Fibroblast of skin of right quadriceps (primary cell): Measurements from ENCODE around the gene KRTAP24-1.

Source experiments
- DNase-seq: peaks from one replicate; pipeline ENCODE4 v3.0.0-alpha.2; 2013

KRTAP24-1 gene

DNA sequence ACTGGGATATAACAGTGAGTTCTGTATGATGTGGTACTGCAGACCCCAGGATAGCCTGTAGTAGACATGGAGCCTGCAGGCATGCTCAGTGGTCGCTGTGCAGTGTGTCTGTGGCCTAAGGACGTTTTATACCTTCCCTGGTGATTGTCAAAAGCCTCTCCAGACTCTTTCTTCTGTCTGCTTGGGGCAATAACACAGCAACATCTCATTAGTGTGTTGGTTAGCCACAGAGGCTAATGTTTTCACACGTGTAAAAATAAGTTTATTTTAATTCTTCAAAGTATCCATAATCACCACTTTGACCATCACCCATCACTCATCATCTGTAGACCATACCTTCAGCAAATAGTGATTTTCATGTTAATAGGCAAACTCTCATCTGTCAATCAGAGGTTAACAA lies at the start of gene KRTAP24-1:
KRTAP24-1 (minus strand) TSS at position 101 of the 400 bp plus-strand sequence; CDS start at position 83, 18 bp downstream.
- DNase-seq, result no peak

- DNase-seq, result peak; percentile 6
These were observed 46.6 kb upstream of the KRTAP24-1 start for GRCh38 chr21:30329203-30329875.

GRCh38 chr21:30326390-30326789 lies 43.6 kb upstream of the KRTAP24-1 start:
- no peak for DNase-seq

DNA sequence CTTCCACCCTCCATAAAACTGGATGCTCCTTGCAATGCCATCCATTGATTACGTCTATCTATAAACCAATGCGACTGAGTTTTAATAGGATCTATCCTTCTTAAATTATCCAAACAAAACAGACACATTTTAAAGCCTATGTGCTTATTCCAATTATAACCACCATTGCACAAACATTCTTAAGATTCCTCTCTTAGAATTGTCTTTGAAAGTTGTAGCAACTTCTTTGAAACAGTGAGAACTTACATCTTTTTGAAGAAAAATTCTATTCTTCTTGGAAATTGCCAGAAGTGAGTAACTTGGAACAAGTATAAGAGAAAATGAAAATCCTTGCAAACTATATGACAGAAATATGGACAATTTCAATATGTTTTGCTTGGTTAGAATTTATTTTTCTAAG lies 37.5 kb upstream of the KRTAP24-1 start, which contains the start of gene KRTAP26-1:
KRTAP26-1 (minus strand) TSS at position 101 of the 400 bp plus-strand sequence. CDS start 280 bp downstream, outside the sequence.
- no peak for DNase-seq

GRCh38 chr21:30315701-30316100 lies 33.0 kb upstream of the KRTAP24-1 start:
- no peak for DNase-seq

- no peak for DNase-seq
These were observed 24.1 kb upstream of the KRTAP24-1 start for GRCh38 chr21:30306884-30307283.

DNA sequence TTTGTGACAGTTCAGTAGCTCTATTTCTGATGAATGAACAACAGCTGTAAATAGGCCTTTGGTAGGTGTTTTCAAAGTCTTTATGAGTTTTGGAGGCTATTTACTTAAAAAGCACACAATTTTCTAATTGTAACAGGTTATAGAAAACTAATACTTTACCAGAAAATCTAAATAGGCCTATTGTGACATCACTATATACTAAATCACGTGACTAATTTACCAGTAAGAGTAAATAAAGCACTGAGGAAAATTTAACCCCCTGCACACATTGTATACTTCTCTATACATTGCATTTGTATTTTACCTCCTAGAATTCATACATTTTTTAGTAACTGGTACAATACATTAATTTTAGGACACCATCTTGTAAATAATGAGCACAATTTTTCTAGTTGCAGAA lies 22.4 kb upstream of the KRTAP24-1 start:
- no peak for DNase-seq

- no peak for DNase-seq
These were observed 6.5 kb upstream of the KRTAP24-1 start, which contains the start of gene KRTAP25-1 for GRCh38 chr21:30289215-30289614. Gene KRTAP25-1 (minus strand): TSS chr21:30289514. CDS start chr21:30289490, 24 bp downstream.

DNA sequence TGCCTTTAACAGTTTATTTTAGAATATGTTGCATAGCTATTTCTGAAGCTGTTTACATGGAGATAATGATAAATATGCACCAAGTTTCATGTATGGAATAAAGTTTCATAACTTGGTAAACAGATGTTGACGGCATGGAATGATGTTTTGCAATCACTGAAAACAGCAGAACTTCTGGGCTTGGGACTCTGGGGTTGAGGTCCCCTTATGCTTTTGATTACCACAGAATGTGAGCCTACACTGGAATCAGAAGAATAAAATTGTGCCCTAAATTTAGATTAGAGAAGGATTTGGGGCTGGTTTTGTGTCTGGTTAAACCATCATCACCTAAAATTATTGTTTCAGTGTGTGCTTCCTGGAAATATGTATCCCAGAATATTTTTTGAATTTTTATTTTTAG lies 11.1 kb downstream of the KRTAP24-1 start:
- no peak for DNase-seq

DNA sequence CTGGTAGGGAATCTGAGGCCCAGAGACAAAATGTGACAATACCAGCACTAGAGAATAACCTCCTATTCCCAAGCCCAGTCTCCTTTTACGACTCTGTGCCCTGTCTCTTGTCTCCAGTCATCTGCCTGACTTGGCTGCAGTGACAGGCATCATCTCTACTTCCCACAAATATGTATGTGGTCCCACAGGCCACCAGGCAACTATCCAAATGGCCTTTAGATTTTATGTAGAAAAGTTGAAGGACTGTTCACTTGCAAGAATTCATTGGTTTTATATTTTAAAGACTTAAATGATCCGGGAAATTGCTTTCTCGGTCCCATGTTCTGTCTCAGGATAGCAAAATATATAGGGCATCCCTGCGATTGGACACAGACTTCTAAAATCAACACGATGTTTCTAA lies 11.6 kb downstream of the KRTAP24-1 start:
- no peak for DNase-seq

DNA sequence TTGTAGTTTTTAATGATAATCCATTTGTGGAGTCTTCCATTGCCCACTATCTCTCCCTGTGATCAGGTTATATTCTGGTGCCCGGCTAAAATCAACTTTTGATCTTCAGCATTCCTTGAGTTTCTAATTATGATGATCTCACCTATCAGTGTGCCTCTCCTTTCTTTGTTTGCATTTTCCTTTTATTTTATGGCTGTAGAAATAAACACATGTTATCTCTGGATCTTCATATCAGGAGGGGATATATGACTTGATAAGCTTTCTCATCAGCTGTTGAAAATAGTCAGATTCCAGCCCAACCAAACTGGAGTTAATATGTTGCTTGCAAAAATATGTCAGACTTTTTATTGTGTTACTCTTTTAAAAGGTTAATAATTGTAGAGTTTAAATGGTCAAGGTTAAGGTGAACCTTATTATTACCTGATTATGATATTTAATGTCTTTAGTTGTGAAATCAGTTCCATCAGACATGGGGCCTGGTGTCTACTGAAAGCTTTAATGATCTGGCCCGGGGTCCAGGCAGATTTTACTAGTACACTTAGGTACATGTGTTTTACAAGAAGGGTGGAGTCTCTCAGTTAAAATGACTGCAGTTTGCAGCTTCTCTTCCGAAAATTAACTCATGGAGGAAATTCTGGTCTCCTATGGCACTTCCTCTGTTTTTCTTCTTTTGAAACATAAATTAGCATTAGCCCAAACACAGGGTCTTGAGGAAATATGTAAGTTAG lies 12.8 kb downstream of the KRTAP24-1 start:
- no peak for DNase-seq

GRCh38 chr21:30268608-30269197 lies 14.0 kb downstream of the KRTAP24-1 start:
- no peak for DNase-seq

GRCh38 chr21:30257773-30258172 lies 25.0 kb downstream of the KRTAP24-1 start:
- DNase-seq, result peak; percentile 31

- no peak for DNase-seq
These were observed 26.6 kb downstream of the KRTAP24-1 start for GRCh38 chr21:30256100-30256499.

GRCh38 chr21:30255679-30256078 lies 27.1 kb downstream of the KRTAP24-1 start:
- DNase-seq, result no peak

DNA sequence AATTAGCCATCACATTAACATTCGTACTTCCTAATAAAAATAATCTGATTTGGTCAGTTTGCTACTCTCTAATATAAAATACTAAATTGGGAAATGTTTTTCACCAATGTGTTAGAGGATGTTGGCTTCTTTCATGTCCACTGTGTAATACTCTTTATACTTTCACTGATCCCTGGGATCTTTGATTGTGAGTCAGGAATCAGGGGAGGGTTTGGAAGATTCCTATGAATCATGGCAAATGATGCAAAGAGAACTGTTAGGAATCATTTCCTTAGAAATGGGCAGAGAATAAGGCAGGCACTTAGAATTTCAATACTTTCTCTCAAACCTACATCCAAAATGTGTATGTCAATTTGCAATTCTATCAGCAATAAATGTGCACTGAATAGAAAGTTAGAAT lies 31.0 kb downstream of the KRTAP24-1 start:
- DNase-seq, result no peak

DNA sequence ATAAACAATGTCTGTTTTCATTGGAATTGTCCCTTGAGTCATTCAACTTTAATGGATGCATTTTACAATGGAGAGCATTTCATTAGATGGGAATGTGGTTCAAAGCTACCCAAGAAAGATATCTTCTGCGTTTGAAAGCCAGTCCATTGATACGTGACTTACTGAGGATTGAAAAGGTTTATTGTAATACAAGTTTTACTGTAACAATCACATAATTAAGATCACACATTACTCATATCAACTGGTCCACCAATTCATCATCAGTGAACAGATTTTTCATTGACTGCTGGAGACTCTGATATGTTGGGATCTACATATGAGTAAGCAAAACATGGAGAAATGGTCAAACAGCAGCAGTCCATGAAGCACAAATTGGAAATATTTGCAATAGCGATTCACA lies 32.8 kb downstream of the KRTAP24-1 start:
- no peak for DNase-seq

DNA sequence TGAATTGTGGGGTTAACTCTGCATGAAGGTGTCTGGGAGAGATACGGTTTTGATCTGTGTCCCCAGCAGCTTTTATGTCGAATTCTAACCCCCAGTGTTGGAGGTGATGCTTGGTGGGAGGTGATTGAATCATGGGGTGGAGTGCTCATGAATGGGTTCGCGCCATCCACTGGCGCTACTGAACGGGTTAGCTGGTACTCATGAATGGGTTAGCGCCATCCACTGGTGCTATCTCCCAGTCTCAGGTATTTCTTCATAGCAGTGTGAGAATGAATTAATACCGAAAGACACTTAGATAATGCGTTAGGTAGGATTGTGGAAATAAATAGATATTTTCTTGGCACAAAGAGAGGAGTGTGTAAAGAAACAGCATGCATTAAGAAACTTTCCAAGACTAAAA lies 33.9 kb downstream of the KRTAP24-1 start:
- DNase-seq, result no peak

DNA sequence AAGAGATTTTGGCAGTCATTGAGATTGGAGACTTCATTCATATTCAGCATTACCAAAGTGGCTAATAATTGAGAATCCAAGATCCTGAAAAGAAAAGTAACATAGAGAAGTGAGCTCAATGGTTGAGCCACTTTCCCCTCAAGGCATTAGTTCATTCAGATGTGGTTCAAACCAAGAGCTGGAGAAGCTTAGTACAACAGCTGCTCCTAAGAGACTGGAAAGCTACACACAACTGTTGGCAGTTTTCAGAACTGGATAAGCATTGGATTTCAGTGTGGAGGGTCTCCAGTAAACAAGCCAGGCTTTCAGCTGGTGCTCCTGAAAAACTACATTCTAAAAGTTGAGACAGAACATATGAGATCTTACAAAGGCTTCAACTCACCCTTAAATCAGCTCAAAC lies 37.7 kb downstream of the KRTAP24-1 start:
- DNase-seq, result no peak

- no peak for DNase-seq
These were observed 39.1 kb downstream of the KRTAP24-1 start for GRCh38 chr21:30243691-30244090.

- DNase-seq, result no peak
These were observed 42.1 kb downstream of the KRTAP24-1 start for GRCh38 chr21:30240661-30241060.

DNA sequence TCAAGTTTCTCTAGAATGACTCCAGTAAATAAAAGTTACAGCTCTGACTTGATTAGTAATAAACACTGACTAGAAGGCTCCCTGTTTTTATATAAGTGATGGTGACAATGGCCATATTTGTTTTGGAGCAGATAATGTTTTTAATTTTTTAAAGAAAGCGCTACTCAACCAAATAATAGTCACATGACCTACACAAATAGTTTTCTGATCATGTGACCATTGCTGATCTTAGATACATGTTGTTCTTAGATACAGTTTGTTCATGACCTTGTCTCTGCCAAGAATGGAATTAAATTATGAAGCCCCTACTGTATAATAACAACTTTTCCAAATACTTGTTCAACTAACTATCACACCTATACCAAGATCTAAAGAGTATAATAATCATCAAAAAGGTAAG lies 44.6 kb downstream of the KRTAP24-1 start:
- no peak for DNase-seq

DNA sequence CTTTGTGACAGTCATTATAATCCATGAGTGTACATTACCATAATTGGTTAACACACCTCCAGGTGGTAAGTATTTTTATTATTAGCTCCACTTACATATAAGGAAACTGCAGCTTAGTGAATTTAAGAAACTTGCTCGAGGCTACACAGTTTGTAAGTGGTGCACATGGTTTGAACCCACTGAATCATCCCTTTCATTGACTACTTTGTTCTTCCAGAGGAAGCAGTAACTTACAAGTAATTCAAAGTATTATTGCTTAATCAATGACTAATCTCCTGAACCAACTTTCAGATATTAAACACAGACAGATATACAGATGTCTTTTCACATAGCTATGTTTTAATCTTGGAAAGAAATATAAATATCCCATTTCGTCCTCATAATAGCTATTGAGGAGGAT lies 48.1 kb downstream of the KRTAP24-1 start:
- peak; percentile 55 for DNase-seq

DNA sequence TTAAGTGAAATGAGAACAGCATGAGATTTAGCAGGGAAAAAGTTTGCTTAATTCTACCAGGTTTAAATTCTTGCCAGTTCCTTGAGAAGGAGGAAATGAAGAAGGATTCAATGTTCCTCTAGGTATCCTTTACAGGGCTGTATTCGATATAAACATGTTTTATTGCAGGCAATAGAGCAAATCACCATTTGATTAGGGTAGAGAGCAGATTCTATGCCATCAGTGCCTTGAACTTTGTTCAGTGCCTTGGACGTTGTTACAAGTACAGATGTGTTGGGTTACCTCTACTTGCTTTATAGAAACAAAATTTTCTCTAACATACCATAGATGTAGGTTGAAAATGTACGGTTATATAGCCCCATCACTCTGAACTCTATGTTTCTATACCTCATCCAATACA lies 48.7 kb downstream of the KRTAP24-1 start:
- DNase-seq, result no peak
